Mesenchymal stem cell (in vitro differentiated cells and primary cell): ENCODE results near the gene PHTF2.

Experiments used
- DNase-seq: peaks from one replicate; pipeline ENCODE4 v3.0.0-alpha.2; 2013
- H2AFZ ChIP-seq: one replicate; pipeline ENCODE4 v1.6.1; 2013; ENCODE audit warnings: low read depth, mild to moderate bottlenecking, control low read depth, inconsistent platforms, low read length, moderate library complexity
- H2AK5ac ChIP-seq: 2 replicates; pipeline ENCODE4 v1.6.1; 2013; ENCODE audit warnings: low read length, moderate library complexity, mild to moderate bottlenecking, inconsistent platforms; ENCODE audit not compliant: severe bottlenecking
- H2BK120ac ChIP-seq: one replicate; pipeline ENCODE4 v1.6.1; 2013; ENCODE audit warnings: low read depth, mild to moderate bottlenecking, inconsistent platforms, low read length, moderate library complexity
- H2BK12ac ChIP-seq, 2 experiments: one replicate each; pipeline ENCODE4 v1.6.1; 2013; ENCODE audit warnings: inconsistent platforms in 2 of 2, low read length in 2 of 2, mild to moderate bottlenecking in 2 of 2, moderate library complexity in 2 of 2, control low read depth in 1 of 2
- H2BK15ac ChIP-seq: one replicate; pipeline ENCODE4 v1.6.1; 2013; ENCODE audit warnings: mild to moderate bottlenecking, low read depth, inconsistent platforms; ENCODE audit not compliant: poor library complexity, severe bottlenecking
- H2BK5ac ChIP-seq: 2 replicates; pipeline ENCODE4 v1.6.1; 2013; ENCODE audit warnings: low read depth, mild to moderate bottlenecking, low read length, control low read depth, inconsistent platforms; ENCODE audit not compliant: poor library complexity, severe bottlenecking
- H3K14ac ChIP-seq, 2 experiments: one replicate each; pipeline ENCODE4 v1.6.1; 2013; ENCODE audit warnings: inconsistent platforms in 2 of 2, low read length in 2 of 2, control low read depth in 1 of 2, mild to moderate bottlenecking in 1 of 2, moderate library complexity in 1 of 2
- H3K18ac ChIP-seq, 2 experiments: one replicate each; pipeline ENCODE4 v1.6.1; 2013; ENCODE audit warnings: inconsistent platforms in 2 of 2, low read length in 2 of 2, control low read depth in 1 of 2, low read depth in 1 of 2, mild to moderate bottlenecking in 1 of 2
- H3K23ac ChIP-seq, 2 experiments: one replicate each; pipeline ENCODE4 v1.6.1; 2013; ENCODE audit warnings: inconsistent platforms in 2 of 2, low read length in 2 of 2, mild to moderate bottlenecking in 2 of 2, moderate library complexity in 2 of 2, control low read depth in 1 of 2
- H3K27ac ChIP-seq: 2 replicates; pipeline ENCODE4 v1.5.1; 2013; ENCODE audit warnings: mild to moderate bottlenecking, moderate library complexity, low read length, control low read depth, inconsistent platforms; ENCODE audit not compliant: poor library complexity, severe bottlenecking
- H3K27me3 ChIP-seq, 2 experiments: 2 replicates each; pipeline versions ENCODE4 v1.6.1 to v1.7.0; 2013; ENCODE audit warnings: low read length in 2 of 2, mild to moderate bottlenecking in 2 of 2, moderate library complexity in 2 of 2, control low read depth in 1 of 2, inconsistent platforms in 1 of 2; ENCODE audit not compliant: control insufficient read depth in 1 of 2, insufficient read depth in 1 of 2
- H3K36me3 ChIP-seq, 2 experiments: 2 replicates each; pipeline versions ENCODE4 v1.6.1 to v1.7.0; 2013; ENCODE audit warnings: low read length in 2 of 2, control low read depth in 1 of 2, inconsistent platforms in 1 of 2, low read depth in 1 of 2, mild to moderate bottlenecking in 1 of 2; ENCODE audit not compliant: insufficient read depth in 2 of 2, control insufficient read depth in 1 of 2
- H3K4ac ChIP-seq, 2 experiments: one replicate each; pipeline ENCODE4 v1.6.1; 2013; ENCODE audit warnings: inconsistent platforms in 2 of 2, low read length in 2 of 2, mild to moderate bottlenecking in 2 of 2, moderate library complexity in 2 of 2, control low read depth in 1 of 2, low read depth in 1 of 2
- H3K4me1 ChIP-seq: 2 replicates; pipeline ENCODE4 v1.6.1; 2013; ENCODE audit warnings: low read depth, low read length, control low read depth; ENCODE audit not compliant: control insufficient read depth, insufficient read depth
- H3K4me2 ChIP-seq: 2 replicates; pipeline ENCODE4 v1.6.1; 2013; ENCODE audit warnings: low read length, mild to moderate bottlenecking, inconsistent platforms; ENCODE audit not compliant: poor library complexity, severe bottlenecking
- H3K4me3 ChIP-seq, 2 experiments: 2 replicates each; pipeline versions ENCODE4 v1.5.1 to v1.7.0; 2013; ENCODE audit warnings: low read length in 2 of 2, mild to moderate bottlenecking in 2 of 2, control low read depth in 1 of 2, low read depth in 1 of 2; ENCODE audit not compliant: insufficient read depth in 1 of 2
- H3K79me1 ChIP-seq: replicated peaks from 2 replicates; pipeline ENCODE4 v1.6.1; 2013; ENCODE audit warnings: mild to moderate bottlenecking, control low read depth, low read length, inconsistent platforms; ENCODE audit not compliant: poor library complexity, severe bottlenecking
- H3K9ac ChIP-seq: 2 replicates; pipeline ENCODE4 v1.7.0; 2013; ENCODE audit warnings: mild to moderate bottlenecking, low read length, moderate library complexity
- H3K9me3 ChIP-seq: 2 replicates; pipeline ENCODE4 v1.7.0; 2013; ENCODE audit warnings: mild to moderate bottlenecking, low read length; ENCODE audit not compliant: control insufficient read depth
- H4K8ac ChIP-seq: one replicate; pipeline ENCODE4 v1.6.1; 2013; ENCODE audit warnings: inconsistent platforms, mild to moderate bottlenecking, low read length, moderate library complexity
- H4K91ac ChIP-seq: one replicate; pipeline ENCODE4 v1.6.1; 2013; ENCODE audit warnings: mild to moderate bottlenecking, low read length, inconsistent platforms
- WGBS: methylation state at CpG from one replicate; pipeline ENCODE4 v1.1.7; 2013; ENCODE audit warnings: mixed read lengths; 5-methylcytosine and 5-hydroxymethylcytosine counted together

Gene PHTF2

DNA sequence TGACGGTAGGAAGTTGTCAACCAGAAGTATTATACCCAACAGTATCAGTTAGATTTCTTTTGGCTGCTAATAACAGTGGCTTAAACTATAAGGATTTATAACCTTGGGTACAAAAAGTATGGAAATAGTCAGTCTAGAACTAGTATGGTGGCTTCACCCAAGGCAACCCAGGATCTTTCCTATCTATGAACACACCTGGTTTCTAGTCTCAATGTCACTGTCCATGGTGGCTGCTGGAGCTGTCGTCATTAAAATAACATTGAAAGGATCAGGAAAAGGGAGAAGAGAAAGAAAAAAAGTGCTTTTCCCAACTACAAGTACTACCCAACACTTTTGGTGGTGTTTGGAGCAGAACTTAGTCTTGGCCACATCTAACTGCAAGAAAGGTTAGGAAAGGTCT is 27.7 kb downstream of the PHTF2 start:
- no peaks in the 10 kb centered on the region for H3K4me1 ChIP-seq
- H2AFZ ChIP-seq: no peak overlapping the region
- no peak overlapping the region for H2BK120ac ChIP-seq
- H3K23ac ChIP-seq: no peak overlapping the region
- H2BK5ac ChIP-seq: no peak overlapping the region
- H2BK15ac ChIP-seq: no peak overlapping the region
- no peak overlapping the region for H3K9ac ChIP-seq
- no CpG with 5 or more reads among the region's 2 CpGs for whole genome bisulfite sequencing
- H3K4me2 ChIP-seq: no peak overlapping the region
- no peak overlapping the region for H4K91ac ChIP-seq
- no peak overlapping the region for H3K4me3 ChIP-seq
- DNase-seq: no peak
- H2BK12ac ChIP-seq: no peak overlapping the region
- H3K36me3 ChIP-seq: peaks cover 0 to 13% of the 10 kb centered on the region in 2 experiments
- H3K14ac ChIP-seq: no peak overlapping the region
- no peak overlapping the region for H2AK5ac ChIP-seq
- no peak overlapping the region for H3K18ac ChIP-seq
- H3K4ac ChIP-seq: no peak overlapping the region
- peaks cover 38% of the 10 kb centered on the region for H3K9me3 ChIP-seq
- no peaks in the 10 kb centered on the region for H3K27me3 ChIP-seq
- H4K8ac ChIP-seq: no peak overlapping the region
- peaks cover 41% of the 10 kb centered on the region for H3K79me1 ChIP-seq
- no peak overlapping the region for H3K27ac ChIP-seq

DNA sequence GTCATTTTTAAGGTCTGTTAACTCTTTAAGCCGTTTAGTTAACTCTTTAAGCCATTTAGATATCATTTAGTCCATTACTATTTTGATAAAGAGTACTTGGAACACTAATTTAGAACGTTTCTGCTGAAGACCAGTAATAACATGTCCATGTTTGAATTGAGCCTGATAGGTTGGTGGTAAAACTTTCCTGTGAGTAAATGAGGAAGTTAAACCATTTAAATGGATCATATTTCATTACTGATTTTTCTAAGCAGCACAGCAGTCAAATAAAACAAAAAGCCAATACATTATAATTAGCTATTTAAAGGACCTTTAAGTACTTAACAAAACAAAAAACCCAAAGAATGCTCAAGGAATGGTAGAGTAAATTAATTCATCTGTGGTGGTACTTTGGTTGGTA is 29.4 kb downstream of the PHTF2 start:
- Histone ChIP-seq H3K4me2 (no peak overlapping the region), H2BK5ac (no peak overlapping the region), H3K27me3 (no peaks in the 10 kb centered on the region), H2BK15ac (no peak overlapping the region), H3K4ac (no peak overlapping the region), H3K4me3 (no peak overlapping the region), H3K9ac (no peak overlapping the region), H2BK120ac (no peak overlapping the region), H4K91ac (no peak overlapping the region), H3K9me3 (peaks cover 24% of the 10 kb centered on the region), H3K23ac (no peak overlapping the region), H2AFZ (no peak overlapping the region), H3K4me1 (no peaks in the 10 kb centered on the region), H2AK5ac (no peak overlapping the region), H3K18ac (no peak overlapping the region), H2BK12ac (no peak overlapping the region), H3K14ac (no peak overlapping the region), H3K79me1 (peaks cover 34% of the 10 kb centered on the region), H3K27ac (no peak overlapping the region), H3K36me3 (no peaks in the 10 kb centered on the region), H4K8ac (no peak overlapping the region)
- DNase-seq: no peak
- no CpG with 5 or more reads among the region's 2 CpGs for WGBS

DNA sequence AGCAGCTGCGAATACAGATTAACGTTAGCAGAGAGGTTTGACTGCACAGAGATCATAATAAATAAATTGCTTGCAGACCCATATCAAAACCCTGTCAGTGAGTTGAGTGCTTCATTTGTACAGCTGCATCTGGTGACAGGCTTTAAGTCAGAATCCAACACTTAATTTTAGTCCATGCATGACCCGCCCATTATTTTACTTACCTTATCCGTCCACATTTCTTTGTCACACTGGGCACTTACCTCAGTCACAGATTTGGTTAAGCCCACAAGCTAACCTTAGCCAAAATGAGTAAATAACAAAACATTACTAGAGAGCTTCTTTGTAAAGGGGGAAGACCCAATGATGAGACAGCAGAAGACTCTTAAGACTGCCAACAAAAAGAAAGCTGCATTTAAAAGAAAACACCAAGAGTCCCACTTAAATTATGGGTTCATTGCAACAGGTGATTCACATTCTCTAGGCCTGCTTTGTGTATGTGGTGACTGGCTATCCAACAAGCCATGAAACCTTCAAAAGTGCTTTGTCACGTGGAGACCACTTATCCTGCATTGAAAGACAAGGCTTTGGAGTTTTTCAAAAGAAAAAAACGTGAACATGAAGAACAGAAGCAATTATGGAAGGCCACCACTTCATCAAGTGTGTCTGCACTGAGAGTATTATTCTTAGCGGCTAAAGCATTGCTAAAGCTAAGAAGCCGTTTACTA is 32.2 kb downstream of the PHTF2 start:
- Histone ChIP-seq H2BK12ac (peak overlapping the region in 1 of 2 experiments; percentile 25), H3K4ac (no peak overlapping the region), H3K9ac (no peak overlapping the region), H2AFZ (no peak overlapping the region), H3K23ac (no peak overlapping the region), H3K27ac (no peak overlapping the region), H3K18ac (peak overlapping the region in 1 of 2 experiments; percentile 43), H3K4me2 (no peak overlapping the region), H3K9me3 (peaks cover 6% of the 10 kb centered on the region), H4K91ac (no peak overlapping the region), H2BK15ac (peak overlapping the region; percentile 28), H3K27me3 (no peaks in the 10 kb centered on the region), H2BK120ac (peak overlapping the region; percentile 5), H2BK5ac (no peak overlapping the region), H3K14ac (no peak overlapping the region), H3K4me1 (no peaks in the 10 kb centered on the region), H3K36me3 (no peaks in the 10 kb centered on the region), H4K8ac (no peak overlapping the region), H3K4me3 (no peak overlapping the region), H3K79me1 (peaks cover 32% of the 10 kb centered on the region), H2AK5ac (no peak overlapping the region)
- WGBS: 93% methylated on average over 6 of the region's 8 CpGs
- no peak for DNase-seq

DNA sequence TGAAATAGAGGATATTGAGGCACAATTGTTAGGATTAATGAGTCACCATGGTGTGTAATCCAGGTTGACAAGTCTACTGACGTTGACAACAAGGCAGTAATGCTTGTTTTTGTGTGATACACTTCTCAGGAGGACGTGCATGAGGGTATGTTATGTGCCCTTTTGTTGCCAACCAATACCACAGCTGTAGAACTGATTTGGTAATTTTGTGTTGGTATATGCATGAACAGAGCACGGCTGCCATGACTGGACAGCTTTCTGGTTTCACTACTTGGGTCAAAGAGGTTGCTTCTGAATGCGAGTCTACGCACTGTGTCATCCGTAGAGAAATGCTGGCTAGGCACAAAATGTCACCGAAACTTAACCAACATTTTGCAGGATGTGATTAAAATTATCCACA is 32.9 kb downstream of the PHTF2 start:
- Histone ChIP-seq H2BK120ac (no peak overlapping the region), H3K9ac (no peak overlapping the region), H3K14ac (peak overlapping the region in 1 of 2 experiments; percentile 11), H3K36me3 (no peaks in the 10 kb centered on the region), H3K27me3 (no peaks in the 10 kb centered on the region), H2BK5ac (no peak overlapping the region), H3K4me1 (no peaks in the 10 kb centered on the region), H2BK15ac (no peak overlapping the region), H2AK5ac (no peak overlapping the region), H3K79me1 (peaks cover 32% of the 10 kb centered on the region), H3K9me3 (peaks cover under 1% of the 10 kb centered on the region), H4K8ac (no peak overlapping the region), H4K91ac (no peak overlapping the region), H2AFZ (no peak overlapping the region), H3K4me2 (no peak overlapping the region), H3K18ac (no peak overlapping the region), H2BK12ac (peak overlapping the region in 1 of 2 experiments; percentile 15), H3K4me3 (no peak overlapping the region), H3K23ac (no peak overlapping the region), H3K4ac (no peak overlapping the region), H3K27ac (no peak overlapping the region)
- 96% methylated on average over 7 of the region's 7 CpGs for WGBS
- DNase-seq: no peak
